ENCODE results near the gene TSPAN14.

TSPAN14 gene

DNA sequence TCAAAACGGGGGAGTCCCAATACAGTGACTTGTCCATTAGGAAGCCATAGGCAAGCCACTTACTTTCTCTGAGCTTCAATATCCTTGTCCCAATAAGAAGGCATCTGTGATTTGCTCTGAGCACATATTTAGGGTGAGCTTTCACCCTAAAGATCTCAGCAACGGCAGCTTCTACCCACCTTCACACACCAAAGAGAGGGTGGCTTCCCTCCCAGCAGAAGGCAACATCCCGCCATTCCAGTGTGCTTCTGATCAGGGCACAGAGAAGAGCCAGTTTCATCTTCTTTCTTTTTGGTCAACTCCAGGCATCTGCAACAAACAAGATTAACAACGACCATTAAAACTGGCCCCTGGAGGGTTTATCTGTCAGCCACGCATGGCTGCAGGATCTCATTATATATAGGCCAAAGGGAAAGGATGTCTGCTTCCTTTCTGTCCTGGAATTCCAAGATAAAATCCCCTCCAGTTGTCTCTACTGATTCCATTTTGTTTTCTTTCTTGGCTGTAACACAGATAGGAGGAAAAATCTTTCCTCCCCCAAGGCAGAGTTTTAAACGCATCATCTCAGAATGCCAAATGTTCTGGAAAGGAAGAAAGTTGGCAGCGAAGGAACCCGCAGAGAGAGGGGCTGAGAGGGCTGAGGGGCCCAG is 83.1 kb downstream of the TSPAN14 start:
- no peaks in the 10 kb centered on the region for H3K27me3 ChIP-seq
- peak overlapping the region; percentile 98 for H3K9ac ChIP-seq
- H3K9me3 ChIP-seq, result no peaks in the 10 kb centered on the region
- peak overlapping the region; percentile 100 for H3K27ac ChIP-seq
- H3K36me3 ChIP-seq, result peaks cover 5% of the 10 kb centered on the region; the same call in 1 of the 2 replicates
- H4K20me1 ChIP-seq, result no peaks in the 10 kb centered on the region
- peaks cover 48% of the 10 kb centered on the region for H3K4me1 ChIP-seq
- TF ChIP-seq Cebpa-rat (IDR thresholded peaks at IDR 0.05), result no peak
- H3K4me2 ChIP-seq, result peak overlapping the region; percentile 97
- peak overlapping the region; percentile 79 for H3K4me3 ChIP-seq

DNA sequence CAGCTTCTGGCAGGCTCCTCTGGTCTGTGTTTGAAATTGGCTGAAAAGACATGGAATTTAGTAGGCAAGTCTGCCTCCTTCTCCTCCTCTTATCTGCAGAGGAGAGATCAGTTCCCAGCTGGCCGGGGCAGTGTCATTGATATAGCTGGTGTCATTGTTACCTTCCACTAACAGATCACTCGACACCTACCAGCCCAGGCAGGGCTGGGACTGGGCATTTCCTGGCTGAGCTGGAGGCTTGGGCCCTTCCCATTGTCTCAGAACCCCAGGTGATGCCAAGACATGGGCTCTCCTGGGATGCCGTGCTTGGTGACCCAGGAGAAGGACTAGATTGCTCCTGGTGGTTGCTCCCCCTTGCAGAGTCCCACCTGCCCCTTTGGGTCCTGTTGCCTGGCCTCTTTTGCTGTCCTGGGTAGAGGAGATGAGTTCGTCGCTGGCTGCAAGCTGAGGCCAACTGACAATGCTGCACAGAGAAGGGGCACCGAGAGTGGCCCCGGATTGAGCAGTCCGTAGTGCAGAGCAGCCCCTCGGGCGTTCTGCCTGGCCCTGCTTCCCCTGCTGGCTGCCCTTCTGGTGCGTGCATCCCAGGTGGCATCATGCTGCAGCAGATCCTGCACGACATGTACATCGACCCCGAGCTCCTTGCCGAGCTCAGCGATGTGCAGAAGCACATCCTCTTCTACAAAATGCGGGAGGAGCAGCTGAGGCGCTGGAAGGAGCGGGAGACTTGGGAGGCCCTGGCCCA is 83.8 kb downstream of the TSPAN14 start, which contains the start of gene SH2D4B:
Gene SH2D4B (plus strand): TSS at position 167 of the 745 bp plus-strand sequence. CDS start 430 bp downstream, at position 597.
- peaks cover 48% of the 10 kb centered on the region for H3K4me1 ChIP-seq
- no peaks in the 10 kb centered on the region for H4K20me1 ChIP-seq
- peak within 1 kb of the TSS; percentile 100 for H3K27ac ChIP-seq
- peak within 1 kb of the TSS; percentile 98 for H3K9ac ChIP-seq
- H3K9me3 ChIP-seq, result peaks cover 1% of the 10 kb centered on the region; the same call in 1 of the 2 replicates
- no peaks in the 10 kb centered on the region for H3K27me3 ChIP-seq
- no peak for TF ChIP-seq Cebpa-rat (IDR thresholded peaks at IDR 0.05)
- peak within 1 kb of the TSS; percentile 97 for H3K4me2 ChIP-seq
- H3K4me3 ChIP-seq, result peak within 1 kb of the TSS; percentile 79
- peaks cover 6% of the 10 kb centered on the region for H3K36me3 ChIP-seq

DNA sequence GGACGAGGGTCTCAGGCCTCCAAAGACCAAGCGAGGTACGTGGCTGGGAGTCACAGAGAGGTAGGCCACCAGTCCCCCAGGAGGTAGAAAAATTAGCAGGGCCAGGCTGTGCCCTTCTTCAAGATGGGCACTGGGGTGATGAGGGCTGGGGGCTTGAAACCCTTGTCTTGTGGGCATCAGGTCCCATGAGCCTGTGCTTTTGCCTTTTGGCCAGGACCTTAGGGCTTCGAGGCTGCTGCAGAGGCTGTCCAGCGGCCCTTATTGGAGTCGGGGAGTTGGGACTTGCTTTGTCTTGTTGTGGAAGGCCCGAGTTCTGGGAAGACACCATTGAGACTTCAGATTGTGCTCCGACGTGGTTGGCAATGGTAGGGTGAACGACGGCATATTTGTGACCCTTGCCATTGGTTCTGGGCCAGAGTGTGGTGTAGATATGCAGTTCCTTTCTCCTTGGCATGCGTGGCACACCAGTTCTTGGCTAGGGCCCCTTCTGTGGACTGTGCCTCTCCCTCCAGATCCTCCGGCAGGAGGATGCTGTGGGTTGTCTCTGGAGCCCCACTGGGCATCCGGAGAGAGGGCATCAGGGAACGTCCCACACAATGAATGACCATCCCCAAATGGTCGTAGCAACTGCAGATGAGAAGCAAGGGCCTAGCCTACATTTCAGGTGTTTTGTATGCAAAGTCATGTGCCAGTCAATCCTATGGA is 84.5 kb downstream of the TSPAN14 start:
- Histone ChIP-seq H3K9ac (peak overlapping the region; percentile 98), H3K4me3 (peak overlapping the region; percentile 79), H3K36me3 (peaks cover 13% of the 10 kb centered on the region), H3K27me3 (no peaks in the 10 kb centered on the region), H3K4me2 (peak overlapping the region; percentile 97), H3K4me1 (peaks cover 55% of the 10 kb centered on the region), H3K9me3 (peaks cover 8% of the 10 kb centered on the region; the same call in 1 of the 2 replicates), H4K20me1 (no peaks in the 10 kb centered on the region), H3K27ac (peak overlapping the region; percentile 100)
- no peak for TF ChIP-seq Cebpa-rat (IDR thresholded peaks at IDR 0.05)

DNA sequence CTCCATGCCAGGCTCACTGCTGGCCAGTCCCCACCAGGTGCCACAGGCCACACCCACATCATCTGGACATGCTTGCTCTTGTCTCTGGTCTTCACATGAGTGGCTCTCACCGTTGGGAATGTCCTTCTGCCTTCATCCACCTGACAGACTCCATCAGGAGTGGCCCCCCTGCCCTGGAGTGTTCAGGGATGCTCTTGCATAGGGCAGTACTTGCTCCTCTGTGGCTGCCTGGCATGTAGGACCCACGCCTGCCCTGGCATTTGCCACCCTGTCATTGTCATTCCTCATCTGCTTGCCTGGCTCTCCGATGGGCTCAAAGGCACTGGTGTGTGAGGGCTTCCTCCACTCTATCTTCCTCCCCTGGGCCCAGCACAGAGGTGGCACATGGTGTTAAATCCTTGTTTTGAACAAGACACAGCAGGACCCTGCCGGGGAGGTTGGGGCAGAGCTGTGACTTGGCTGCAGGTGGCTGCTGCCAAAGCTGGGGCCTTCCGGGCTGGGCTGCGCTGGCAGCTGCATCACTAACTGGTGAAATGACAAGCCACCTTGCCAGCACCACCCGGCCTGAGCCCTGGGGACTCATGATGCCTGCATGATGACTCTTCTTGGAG is 85.4 kb downstream of the TSPAN14 start:
- Histone ChIP-seq H3K36me3 (peaks cover 22% of the 10 kb centered on the region), H3K4me2 (peak overlapping the region; percentile 97), H3K4me3 (peak overlapping the region; percentile 79), H3K27me3 (no peaks in the 10 kb centered on the region), H4K20me1 (no peaks in the 10 kb centered on the region), H3K9ac (peak overlapping the region; percentile 98), H3K27ac (peak overlapping the region; percentile 100), H3K9me3 (peaks cover 16% of the 10 kb centered on the region), H3K4me1 (peaks cover 63% of the 10 kb centered on the region)
- no peak for TF ChIP-seq Cebpa-rat (IDR thresholded peaks at IDR 0.05)

DNA sequence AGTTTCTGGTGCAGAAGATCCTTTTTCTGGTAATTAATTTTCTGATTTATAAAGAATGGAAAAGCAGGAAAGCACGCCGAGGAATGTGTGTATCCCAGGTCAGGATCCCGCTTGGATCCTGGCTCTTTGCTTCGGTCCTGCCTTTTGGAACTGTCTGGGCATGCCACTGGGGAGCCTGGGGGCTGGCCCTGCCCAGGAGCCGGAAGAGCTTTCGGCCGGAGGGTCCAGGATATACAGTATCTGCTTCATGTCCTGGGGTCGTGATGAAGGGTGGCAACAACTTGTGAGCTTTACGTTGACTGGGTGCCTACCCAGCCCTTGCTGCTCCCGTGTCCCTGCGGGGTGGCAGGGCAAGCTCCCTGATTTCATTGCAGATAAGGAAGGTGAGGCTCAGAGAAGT is 86.0 kb downstream of the TSPAN14 start:
- Histone ChIP-seq H3K27me3 (no peaks in the 10 kb centered on the region), H3K4me2 (peak overlapping the region; percentile 97), H3K4me3 (peak overlapping the region; percentile 79), H3K9me3 (peaks cover 20% of the 10 kb centered on the region), H3K9ac (peak overlapping the region; percentile 98), H4K20me1 (no peaks in the 10 kb centered on the region), H3K4me1 (peaks cover 69% of the 10 kb centered on the region), H3K27ac (peak overlapping the region; percentile 100), H3K36me3 (peaks cover 28% of the 10 kb centered on the region)
- TF ChIP-seq Cebpa-rat (IDR thresholded peaks at IDR 0.05), result no peak

DNA sequence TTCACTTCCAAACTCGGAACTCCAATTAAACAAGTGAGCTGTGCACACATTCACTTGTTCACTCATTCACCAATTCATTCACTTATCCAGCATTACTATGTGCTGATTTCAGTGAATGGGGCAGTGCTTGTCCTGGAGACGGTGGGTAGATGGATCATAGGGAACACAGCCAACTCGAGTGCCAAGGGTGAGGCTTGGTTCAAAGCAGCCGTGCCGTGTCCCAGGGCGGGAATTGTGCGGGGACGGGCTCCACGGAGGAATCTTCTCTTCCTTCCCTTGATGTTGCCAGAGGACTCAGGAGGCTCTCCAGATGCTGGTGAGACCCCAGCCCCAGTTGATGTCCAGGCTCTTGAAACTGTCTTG is 86.5 kb downstream of the TSPAN14 start:
- Histone ChIP-seq H3K9ac (peak overlapping the region; percentile 98), H3K27ac (peak overlapping the region; percentile 100), H3K4me3 (peak overlapping the region; percentile 79), H3K27me3 (no peaks in the 10 kb centered on the region), H3K4me2 (peak overlapping the region; percentile 97), H3K4me1 (peaks cover 71% of the 10 kb centered on the region), H4K20me1 (no peaks in the 10 kb centered on the region), H3K36me3 (peaks cover 32% of the 10 kb centered on the region), H3K9me3 (peaks cover 20% of the 10 kb centered on the region)
- no peak for TF ChIP-seq Cebpa-rat (IDR thresholded peaks at IDR 0.05)

DNA sequence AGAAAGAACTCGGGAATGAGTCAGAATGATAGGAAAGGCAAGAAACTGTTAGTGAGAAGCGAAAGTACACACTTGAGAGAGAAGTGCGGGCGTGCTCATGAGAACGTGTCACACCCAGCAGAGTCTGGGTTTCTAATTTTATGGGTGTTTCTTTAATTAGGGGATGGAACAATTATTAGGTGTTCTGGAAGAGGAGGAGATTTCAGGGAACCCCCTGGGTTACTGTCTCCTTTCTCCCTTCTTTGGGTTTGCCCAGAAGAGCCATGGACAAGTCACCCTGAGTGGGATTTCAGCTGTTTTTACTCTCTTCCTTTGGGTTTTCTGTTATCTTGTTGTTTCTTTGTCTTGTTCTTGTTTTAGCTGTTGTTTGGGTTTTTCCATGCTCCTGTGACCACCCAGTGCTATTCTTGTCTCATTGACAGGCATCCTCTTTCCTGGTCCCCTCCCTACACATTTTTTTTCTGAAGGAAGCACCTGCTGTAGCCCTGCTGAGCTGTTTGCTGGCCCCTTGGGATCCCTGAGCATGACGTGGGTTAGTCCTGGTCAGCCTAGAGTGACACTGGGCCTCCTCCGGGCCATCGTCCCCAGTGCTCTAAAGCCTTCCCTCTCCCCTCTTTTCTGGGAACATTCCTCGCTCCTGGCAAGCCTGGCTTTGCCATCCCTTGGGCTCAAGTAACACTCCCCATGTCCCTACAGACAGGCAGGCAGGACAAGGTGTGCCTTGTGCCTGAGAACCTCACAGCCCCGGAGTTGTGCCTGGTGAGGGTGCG is 87.1 kb downstream of the TSPAN14 start:
- Histone ChIP-seq H3K27ac (peak overlapping the region; percentile 100), H4K20me1 (no peaks in the 10 kb centered on the region), H3K4me1 (peaks cover 76% of the 10 kb centered on the region), H3K9ac (peak overlapping the region; percentile 98), H3K4me3 (peak overlapping the region; percentile 79), H3K36me3 (peaks cover 38% of the 10 kb centered on the region), H3K9me3 (peaks cover 20% of the 10 kb centered on the region), H3K4me2 (peak overlapping the region; percentile 97), H3K27me3 (no peaks in the 10 kb centered on the region)
- TF ChIP-seq Cebpa-rat (IDR thresholded peaks at IDR 0.05), result no peak

DNA sequence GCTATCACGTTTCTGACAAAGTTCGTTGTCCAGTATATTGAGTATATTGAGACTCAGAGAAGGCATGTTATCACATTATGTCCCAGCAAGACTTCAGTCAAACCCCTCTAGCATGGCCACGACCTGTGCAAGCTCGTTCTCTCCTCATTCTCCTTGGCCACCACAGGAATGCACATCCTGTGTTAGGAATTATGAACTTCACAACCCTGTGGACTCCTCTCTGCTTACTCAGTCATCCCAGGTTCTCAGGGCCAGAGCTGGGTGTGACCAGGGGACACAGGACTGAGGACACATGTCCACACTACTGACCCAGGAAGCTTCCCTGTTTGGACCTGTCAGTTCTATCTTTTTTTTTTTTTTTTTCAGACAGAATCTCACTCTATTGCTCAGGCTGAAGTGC is 87.9 kb downstream of the TSPAN14 start:
- no peak for TF ChIP-seq Cebpa-rat (IDR thresholded peaks at IDR 0.05)

More for the DNA sequence above, 87.9 kb downstream of the TSPAN14 start:
- H3K4me3 ChIP-seq, result peak overlapping the region; percentile 79; the same call in 1 of the 2 replicates
- peak overlapping the region; percentile 98 for H3K9ac ChIP-seq
- no peaks in the 10 kb centered on the region for H3K27me3 ChIP-seq
- peak overlapping the region; percentile 97 for H3K4me2 ChIP-seq
- H3K36me3 ChIP-seq, result peaks cover 42% of the 10 kb centered on the region
- peak overlapping the region; percentile 100 for H3K27ac ChIP-seq
- H3K9me3 ChIP-seq, result peaks cover 20% of the 10 kb centered on the region
- H3K4me1 ChIP-seq, result peaks cover 82% of the 10 kb centered on the region
- no peaks in the 10 kb centered on the region for H4K20me1 ChIP-seq
